GM10248 (cell line): ENCODE measurements around the gene CELF6.

Source experiments
- CTCF ChIA-PET: fragments of 300-600 bp; sonication (Branson Sonifier 250); formaldehyde crosslinking; extraction: SDS; loops from one replicate; lab custom pipeline; 2021; ENCODE audit warnings: antibody characterized with exemption; lab: Yijun Ruan, JAX
- POLR2A ChIA-PET: fragments of 350-650 bp; sonication (Branson Sonifier 250); formaldehyde crosslinking; extraction: SDS; loops from one replicate; lab custom pipeline; 2020; ENCODE audit warnings: antibody characterized with exemption; lab: Yijun Ruan, JAX
- DNase-seq: peaks from one replicate; pipeline ENCODE4 v3.0.0; 2012; ENCODE audit errors: extremely low spot score
- TF ChIP-seq, protein P1 (sequence below): IDR thresholded peaks from 2 replicates; pipeline ENCODE4 v1.5.1; 2012; ENCODE audit warnings: mild to moderate bottlenecking, low read depth; ENCODE audit errors: extremely low read depth, missing control alignments, control extremely low read depth

Gene CELF6

GRCh38 chr15:72341361-72341760 lies 21.4 kb upstream of the CELF6 start:
- no peak for DNase-seq
- ChIA-PET POLR2A (no interaction called here), CTCF (interaction anchor here (1.0 kb wide), 1 partner anchor 19 kb away, joined by 3 read pairs; no protein-coding TSS in a partner anchor)
- TF ChIP-seq, protein P1, sequence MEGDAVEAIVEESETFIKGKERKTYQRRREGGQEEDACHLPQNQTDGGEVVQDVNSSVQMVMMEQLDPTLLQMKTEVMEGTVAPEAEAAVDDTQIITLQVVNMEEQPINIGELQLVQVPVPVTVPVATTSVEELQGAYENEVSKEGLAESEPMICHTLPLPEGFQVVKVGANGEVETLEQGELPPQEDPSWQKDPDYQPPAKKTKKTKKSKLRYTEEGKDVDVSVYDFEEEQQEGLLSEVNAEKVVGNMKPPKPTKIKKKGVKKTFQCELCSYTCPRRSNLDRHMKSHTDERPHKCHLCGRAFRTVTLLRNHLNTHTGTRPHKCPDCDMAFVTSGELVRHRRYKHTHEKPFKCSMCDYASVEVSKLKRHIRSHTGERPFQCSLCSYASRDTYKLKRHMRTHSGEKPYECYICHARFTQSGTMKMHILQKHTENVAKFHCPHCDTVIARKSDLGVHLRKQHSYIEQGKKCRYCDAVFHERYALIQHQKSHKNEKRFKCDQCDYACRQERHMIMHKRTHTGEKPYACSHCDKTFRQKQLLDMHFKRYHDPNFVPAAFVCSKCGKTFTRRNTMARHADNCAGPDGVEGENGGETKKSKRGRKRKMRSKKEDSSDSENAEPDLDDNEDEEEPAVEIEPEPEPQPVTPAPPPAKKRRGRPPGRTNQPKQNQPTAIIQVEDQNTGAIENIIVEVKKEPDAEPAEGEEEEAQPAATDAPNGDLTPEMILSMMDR = no peak

DNA sequence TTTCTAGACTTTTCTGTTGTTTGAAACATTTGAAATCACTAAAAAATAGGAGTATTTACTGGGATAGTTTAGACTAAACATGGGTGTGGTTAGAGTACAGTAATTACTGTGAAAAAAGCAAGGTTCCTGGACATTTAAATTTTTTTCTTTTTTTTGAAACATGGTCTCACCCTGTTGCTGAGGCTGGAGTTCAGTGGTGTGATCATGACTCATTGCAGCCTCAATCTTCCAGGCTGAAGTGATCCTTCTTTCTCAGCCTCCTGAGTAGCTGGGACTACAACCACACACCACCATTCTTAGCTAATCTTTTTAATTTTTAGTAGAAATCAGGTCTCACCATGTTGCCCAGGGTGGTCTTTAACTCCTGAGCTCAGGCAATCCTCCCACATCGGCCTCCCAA lies 20.4 kb upstream of the CELF6 start:
- ChIA-PET CTCF (interaction anchor here (1.0 kb wide), 1 partner anchor 20 kb away, joined by 3 read pairs; no protein-coding TSS in a partner anchor), POLR2A (no interaction called here)
- DNase-seq = no peak
- TF ChIP-seq, protein P1 = no peak

DNA sequence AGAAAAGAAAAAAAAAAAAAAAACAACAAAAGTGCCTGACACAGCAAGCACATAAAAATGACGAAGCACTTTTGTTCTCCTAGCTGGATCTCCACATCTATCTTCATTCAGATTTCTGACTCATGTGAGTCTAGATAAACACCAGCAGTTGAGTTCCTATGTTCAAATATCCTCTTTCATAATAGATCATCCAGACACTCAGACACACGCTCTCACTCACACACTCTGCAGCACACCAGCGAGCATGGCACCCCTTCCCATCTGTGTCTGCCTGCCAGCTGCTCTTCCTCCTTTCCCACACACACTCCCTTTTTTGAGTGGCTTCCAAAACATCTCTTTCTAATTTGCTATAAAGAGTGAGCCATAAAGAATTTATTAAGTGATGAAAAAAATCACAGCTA lies 19.8 kb upstream of the CELF6 start:
- TF ChIP-seq, protein P1 = no peak
- CTCF ChIA-PET = interaction anchor here (2.5 kb wide), 1 partner anchor 27 kb away, joined by 12 read pairs; no protein-coding TSS in a partner anchor

DNA sequence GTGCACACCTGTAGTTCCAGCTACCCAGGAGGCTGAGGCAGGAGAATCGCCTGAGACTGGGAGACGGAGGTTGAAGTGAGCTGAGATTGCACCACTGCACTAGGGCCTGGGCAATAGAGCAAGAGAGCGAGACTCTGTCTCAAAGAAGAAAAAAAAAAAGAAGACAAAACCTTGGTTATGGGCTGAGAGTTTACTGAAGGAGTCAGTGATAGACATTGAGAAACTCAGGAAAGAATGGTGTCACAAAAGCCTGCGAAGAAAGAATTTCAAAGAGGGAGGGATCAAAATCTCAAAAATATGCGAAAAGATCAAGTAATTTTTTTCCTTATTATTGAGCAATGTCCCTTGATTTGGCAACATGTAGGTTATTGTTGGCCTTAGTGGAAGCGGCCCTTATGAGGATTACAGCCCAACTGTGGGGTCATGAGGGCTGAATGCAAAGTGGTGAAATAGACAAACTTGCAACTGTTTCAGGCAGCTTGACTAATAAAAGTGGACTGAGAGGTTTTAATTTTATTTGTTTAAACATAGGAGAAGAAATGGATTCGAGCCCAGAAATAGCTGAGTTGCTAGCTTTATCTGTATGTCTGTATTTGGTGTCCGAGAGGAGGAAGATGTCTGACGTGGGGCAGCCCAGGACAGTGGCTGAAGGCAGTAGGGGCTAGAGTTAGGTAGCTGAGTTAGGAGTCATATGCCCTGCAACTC lies 18.8 kb upstream of the CELF6 start:
- TF ChIP-seq, protein P1 = no peak

More for the DNA sequence above, 19.8 kb upstream of the CELF6 start:
- no peak for DNase-seq
- POLR2A ChIA-PET = no interaction called here

DNA sequence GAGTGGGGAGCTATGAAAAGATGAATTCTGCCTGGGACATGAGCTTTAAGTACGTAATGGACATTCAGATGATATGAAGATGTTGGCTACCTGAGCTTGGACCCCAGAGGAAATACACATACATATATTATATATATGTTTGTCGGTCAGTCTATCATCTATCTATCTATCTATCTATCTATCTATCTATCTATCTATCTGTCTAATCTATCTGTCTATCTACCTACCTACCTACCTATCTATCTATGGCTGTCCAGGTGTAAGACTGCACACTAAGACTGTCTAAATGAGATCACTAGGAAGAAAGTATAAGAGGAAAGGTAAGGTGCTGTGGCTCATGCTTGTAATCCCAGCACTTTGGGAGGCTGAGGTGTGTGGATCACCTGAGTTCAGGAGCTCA lies 18.2 kb upstream of the CELF6 start:
- POLR2A ChIA-PET = no interaction called here
- TF ChIP-seq, protein P1 = no peak
- CTCF ChIA-PET = interaction anchor here (1.5 to 2.5 kb wide), 3 partner anchors 8 to 25 kb away, joined by 3 to 12 read pairs (median 4); no protein-coding TSS in a partner anchor
- no peak for DNase-seq

More for the DNA sequence above, 18.8 kb upstream of the CELF6 start:
- DNase-seq = no peak
- POLR2A ChIA-PET = no interaction called here
- CTCF ChIA-PET = interaction anchor here (1.5 to 2.5 kb wide), 3 partner anchors 8 to 26 kb away, joined by 3 to 12 read pairs (median 4); no protein-coding TSS in a partner anchor

- ChIA-PET CTCF (no interaction called here), POLR2A (no interaction called here)
- DNase-seq = no peak
- TF ChIP-seq, protein P1 = no peak
These were observed 14.9 kb upstream of the CELF6 start for GRCh38 chr15:72334842-72335241.
